WI38 (cell line): ENCODE measurements around the gene HNRNPL.
A peak's percentile ranks its signal among the peaks of the same experiment; 100 is the strongest.
"Not testable (repeated sequence)": the region's sequence is repeated elsewhere in the genome, so short reads cannot be mapped to it uniquely, and the experiment has no call there.

Source experiments
- H3K4me3 ChIP-seq: 2 replicates; pipeline ENCODE4 v1.5.1; 2011; ENCODE audit warnings: low read depth, mild to moderate bottlenecking, control low read depth, low read length
- TF ChIP-seq, protein P1 (sequence below): IDR thresholded peaks from 2 replicates; pipeline ENCODE4 v1.5.1; 2012; ENCODE audit warnings: low read depth, mild to moderate bottlenecking, control low read depth, low read length

Gene HNRNPL

DNA sequence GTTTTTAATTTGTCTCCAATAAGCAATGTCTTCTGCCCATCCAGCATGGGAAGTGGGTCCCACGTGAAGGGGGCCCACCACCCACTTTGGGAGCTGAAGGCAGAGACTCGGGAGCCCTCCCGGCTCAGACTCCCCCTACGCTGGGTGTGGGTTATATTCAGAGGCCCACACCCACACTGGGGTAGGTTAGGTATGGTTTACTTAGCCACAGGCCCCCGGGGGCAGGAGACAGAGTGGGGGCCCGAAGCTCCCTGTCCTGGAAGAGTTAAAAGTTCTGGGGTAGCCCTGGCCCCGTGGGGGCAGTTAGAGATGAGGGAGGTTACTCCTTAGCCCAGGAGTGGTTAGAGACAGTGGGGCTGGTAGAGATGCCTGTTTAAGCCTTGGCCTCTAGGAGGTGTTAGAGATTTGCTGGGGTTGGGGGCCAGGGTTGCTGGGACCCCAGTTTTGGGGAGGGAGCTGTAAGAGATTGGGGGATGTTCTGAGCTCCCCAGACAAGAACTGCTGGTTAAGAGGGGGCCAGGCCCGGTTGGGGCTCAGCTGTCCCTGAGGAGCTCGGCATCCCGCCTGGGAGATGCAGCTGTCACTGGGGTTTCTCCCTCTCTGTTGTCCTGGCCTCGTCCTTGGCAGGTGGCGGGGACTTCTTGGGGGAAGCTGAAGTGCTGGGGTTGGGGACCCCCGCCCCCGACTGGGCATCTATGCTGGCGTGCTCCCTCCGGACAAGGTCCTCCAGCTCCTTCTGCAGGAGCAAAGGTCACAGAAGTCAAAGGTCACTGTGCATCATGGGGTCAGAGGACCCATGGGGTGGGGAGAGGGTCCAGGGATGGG lies 29.0 kb upstream of the HNRNPL start:
- TF ChIP-seq, protein P1, sequence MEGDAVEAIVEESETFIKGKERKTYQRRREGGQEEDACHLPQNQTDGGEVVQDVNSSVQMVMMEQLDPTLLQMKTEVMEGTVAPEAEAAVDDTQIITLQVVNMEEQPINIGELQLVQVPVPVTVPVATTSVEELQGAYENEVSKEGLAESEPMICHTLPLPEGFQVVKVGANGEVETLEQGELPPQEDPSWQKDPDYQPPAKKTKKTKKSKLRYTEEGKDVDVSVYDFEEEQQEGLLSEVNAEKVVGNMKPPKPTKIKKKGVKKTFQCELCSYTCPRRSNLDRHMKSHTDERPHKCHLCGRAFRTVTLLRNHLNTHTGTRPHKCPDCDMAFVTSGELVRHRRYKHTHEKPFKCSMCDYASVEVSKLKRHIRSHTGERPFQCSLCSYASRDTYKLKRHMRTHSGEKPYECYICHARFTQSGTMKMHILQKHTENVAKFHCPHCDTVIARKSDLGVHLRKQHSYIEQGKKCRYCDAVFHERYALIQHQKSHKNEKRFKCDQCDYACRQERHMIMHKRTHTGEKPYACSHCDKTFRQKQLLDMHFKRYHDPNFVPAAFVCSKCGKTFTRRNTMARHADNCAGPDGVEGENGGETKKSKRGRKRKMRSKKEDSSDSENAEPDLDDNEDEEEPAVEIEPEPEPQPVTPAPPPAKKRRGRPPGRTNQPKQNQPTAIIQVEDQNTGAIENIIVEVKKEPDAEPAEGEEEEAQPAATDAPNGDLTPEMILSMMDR, result no peak
- no peak overlapping the region for H3K4me3 ChIP-seq

DNA sequence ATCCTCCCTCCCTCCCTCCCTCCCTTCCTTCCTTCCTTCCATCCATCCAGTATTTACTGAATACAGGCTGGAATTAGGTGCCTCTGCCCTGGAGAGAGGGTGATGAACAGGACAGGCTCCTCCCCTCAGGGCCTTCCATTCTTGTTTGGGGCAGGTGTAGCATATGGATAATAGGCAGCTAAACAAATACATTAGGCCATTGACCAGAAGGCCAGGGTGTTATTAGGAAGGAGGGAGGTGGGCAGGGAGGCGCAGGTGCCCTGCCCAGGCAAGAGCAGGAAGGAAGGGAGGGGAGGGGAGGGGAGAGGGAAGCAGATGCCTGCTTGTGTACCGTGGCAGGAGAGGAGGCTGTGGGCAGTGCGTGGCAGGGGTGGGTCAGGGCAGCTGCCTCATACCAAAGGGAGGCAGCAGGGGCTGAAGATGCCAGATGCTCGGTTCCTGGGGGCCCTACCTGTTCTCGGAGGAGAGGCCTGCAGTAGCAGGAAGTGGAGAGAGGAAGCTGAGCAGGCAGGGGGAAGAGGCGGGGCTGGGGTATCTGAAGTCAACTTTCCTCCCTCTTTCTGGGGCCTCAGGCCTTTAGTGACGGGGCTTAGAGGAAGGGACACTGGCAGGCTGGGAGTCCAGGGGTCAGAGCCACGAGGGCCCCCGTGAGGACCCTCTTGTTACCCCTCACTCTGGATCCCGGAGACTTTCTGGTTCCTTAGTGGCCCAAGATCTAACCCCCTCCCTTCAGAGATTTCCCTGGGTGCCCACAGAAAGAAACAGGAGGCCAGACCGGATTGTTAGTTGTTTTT lies 28.2 kb upstream of the HNRNPL start, which contains the start of gene RINL:
RINL (minus strand) TSS at position 495 of the 794 bp plus-strand sequence. CDS start 1,533 bp downstream, outside the sequence.
- no peak within 1 kb of the TSS for H3K4me3 ChIP-seq
- TF ChIP-seq, protein P1, result no peak

DNA sequence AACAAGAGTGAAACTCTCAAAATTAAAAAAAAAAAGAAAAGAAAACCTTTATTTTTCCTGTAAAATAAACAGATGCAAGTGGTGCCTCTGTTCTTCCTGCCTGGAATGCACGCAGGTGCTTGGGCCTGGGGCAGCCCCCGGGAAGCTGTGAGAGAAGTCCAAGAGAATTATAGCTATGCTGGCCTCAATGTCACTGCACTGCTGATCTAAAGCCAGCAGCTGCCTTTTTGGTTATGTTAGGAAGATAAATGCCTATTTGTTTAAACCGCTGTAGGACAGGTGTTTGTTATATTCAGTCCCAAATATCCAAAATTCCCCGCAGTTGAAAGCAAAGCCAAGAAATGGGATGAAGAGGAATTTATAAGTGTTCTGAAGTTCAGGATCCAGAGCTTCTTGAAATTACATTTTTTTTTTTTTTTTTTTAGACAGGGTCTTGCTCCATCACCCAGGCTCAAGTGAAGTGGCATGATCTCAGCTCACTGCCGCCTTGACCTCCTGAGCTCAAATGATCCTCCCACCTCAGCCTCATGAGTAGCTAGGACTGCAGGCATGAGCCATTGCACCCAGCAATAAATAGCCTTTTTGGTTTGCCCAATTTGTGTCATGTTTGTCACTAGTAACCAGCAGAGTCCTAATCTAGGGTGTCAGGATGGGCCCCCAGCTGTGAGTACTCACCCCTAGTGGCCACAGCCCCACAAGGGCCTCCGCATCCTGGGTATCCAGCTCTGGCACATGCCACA lies 26.0 kb upstream of the HNRNPL start:
- TF ChIP-seq, protein P1, result no peak
- no peak overlapping the region for H3K4me3 ChIP-seq

DNA sequence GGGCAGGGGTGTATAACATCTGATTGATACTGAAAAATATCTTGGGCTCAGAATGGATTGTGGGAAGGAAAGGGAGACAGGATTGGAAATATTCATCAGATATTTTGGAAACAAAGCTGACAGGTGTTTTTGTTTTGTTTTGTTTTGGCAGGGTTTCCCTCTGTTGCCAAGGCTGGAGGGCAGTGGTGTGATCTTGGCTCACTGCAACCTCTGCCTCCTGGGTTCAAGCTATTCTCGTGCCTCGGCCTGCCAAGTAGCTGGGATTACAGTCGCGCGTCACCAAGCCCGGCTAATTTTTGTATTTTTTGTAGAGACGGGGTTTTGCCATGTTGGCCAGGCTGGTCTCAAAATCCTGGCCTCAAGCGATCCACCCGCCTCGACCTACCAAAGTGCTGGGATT lies 23.6 kb upstream of the HNRNPL start:
- H3K4me3 ChIP-seq, result not testable (repeated sequence)

DNA sequence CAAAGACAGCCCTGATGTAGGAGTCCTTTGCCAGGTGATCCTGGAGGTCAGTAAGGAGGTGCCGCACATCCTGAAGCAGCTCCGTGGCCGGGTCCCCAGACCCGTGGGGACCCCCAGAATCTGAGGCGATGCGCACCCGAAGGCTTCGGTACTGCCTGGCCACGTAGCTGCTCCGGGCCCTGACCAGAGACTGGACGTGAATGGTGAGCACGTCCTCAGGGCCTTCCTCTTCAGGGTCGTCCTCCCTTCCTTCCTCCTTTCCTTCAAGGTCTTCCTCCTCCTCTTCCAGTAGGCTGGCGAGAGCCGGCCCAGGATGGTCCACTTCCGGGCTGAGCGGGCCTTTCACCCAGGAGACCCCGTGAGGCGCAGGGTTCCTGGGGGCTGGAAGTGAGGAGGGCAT lies 20.8 kb upstream of the HNRNPL start:
- TF ChIP-seq, protein P1, result no peak

DNA sequence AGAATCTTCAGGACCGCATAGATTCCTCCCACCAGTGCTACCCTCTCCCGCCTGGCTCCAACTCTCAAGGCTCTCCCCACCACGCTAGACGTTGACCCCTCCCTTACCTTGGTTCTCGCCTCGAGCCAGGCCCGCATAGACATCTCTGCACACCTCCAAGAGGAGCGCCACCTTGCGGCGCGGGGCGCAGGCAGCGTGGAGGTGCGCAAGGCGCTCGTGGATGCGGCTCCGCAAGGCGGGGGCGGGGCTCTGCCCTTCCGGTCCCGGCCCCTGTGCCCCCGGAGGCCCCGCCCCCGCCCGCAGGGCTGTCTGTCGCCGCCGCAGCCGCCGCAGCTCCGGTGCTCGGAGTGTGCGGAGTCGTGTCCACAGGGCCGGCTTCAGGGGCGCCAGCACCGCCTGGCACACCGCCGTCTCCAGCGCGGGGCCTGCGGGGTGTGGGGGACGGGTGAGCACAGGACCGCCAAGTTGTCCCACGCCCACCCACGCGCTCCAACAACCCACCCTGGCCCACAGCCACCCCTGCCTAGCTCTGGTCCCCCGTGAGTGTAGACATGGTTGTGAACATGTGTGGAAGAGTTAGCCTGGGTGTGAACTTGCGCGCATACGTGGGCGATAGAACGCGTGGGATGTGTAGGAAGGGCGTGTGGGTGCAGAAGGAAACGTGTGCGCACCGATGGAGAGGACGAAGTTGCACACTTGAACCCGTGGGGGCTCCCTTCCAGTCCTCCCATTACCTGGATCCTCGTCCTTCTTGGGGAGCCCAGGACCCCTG lies 20.2 kb upstream of the HNRNPL start:
- TF ChIP-seq, protein P1, result peak; percentile 69
- peak overlapping the region; percentile 41 for H3K4me3 ChIP-seq

More for the DNA sequence above, 20.8 kb upstream of the HNRNPL start:
- no peak overlapping the region for H3K4me3 ChIP-seq

DNA sequence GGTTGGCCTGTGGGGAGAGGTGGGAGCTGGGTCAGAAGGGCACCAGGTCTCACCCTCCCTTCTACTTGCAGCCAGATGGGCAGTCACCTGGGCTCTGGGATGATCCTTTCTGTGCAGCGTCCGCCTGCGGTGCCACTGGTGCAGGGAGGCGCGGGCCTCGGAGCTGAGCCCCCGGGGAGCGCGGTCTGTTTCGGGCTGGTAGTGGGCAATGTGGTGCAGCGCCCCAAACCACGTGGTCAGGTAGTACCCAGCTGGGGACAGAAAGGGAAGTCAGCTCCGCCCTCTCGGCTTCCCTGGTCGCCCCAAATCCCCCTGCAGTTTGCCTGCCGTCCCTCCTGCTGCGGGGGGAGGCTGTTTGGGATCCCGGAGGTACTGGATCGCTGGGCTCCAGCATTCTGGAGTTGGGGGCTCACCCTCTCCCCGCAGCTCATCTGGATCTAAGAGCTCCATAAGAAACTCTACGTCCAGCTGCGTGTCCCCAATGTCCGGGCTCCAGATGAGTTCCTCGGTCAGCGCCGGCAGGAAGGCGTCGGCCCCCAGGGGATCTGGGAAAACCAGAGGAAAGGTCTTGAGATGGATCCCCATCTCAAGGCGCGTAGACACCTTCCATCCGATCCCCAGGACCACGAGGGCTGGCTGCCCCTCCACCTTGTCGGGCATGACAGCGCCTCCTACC lies 19.5 kb upstream of the HNRNPL start:
- peak overlapping the region; percentile 41 for H3K4me3 ChIP-seq
- TF ChIP-seq, protein P1, result no peak
